Measurements from ENCODE around the gene C5orf15. TPM values are rescaled to one million over a fixed set of nuclear protein-coding genes. Genes with fewer than 3 reads are reported as not detected.

C5orf15 gene
- total and polyA plus RNA-seq, 9 of the 15 experiments (the other 6 are each of a cell fraction or from before 2014, with no cell fraction given): 23.3 to 50.7 (median 35.5) TPM

DNA sequence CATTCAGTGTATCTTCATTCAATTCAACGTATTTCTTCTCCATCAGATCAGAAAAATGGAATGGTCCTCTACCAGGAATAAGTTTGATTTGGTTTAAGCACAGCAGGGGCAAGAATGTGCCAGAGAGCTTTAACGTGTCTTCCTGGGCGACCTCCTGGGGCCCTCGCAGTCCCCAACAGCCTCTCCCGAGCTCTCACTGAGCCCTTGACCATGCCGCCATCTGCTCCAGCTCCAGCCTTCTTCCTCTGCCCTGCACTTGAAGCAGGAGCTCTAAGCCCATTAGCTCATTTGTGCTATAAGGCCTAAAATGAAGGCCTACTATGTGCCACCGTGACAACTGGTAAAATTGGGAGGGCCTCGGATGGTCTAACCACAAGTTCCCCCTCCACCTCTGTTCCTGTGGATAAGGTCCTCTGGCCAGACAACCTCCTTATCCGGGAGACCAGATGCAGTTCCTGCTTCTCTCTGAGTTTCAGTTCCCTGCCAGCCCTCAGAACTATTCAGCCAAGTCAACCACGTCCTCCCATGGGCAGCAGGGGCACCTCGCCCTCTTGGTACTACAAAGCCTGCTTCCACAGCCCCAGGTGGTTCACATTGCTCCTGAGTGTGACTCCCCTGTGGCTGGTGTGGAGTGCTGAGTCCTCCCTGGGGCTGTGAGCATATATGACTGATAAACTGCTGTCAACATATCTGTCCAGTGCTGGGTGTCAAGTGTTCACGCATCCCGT is 35.8 kb downstream of the C5orf15 start (continued):
- TF ChIP-seq, protein P1, sequence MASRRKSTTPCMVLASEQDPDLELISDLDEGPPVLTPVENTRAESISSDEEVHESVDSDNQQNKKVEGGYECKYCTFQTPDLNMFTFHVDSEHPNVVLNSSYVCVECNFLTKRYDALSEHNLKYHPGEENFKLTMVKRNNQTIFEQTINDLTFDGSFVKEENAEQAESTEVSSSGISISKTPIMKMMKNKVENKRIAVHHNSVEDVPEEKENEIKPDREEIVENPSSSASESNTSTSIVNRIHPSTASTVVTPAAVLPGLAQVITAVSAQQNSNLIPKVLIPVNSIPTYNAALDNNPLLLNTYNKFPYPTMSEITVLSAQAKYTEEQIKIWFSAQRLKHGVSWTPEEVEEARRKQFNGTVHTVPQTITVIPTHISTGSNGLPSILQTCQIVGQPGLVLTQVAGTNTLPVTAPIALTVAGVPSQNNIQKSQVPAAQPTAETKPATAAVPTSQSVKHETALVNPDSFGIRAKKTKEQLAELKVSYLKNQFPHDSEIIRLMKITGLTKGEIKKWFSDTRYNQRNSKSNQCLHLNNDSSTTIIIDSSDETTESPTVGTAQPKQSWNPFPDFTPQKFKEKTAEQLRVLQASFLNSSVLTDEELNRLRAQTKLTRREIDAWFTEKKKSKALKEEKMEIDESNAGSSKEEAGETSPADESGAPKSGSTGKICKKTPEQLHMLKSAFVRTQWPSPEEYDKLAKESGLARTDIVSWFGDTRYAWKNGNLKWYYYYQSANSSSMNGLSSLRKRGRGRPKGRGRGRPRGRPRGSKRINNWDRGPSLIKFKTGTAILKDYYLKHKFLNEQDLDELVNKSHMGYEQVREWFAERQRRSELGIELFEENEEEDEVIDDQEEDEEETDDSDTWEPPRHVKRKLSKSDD (conservative IDR thresholded peaks at IDR 0.05; ENCODE audit: low read length): no peak
- TF ChIP-seq SMARCA5 (IDR thresholded peaks at IDR 0.05): no peak
- TF ChIP-seq ZKSCAN1 (IDR thresholded peaks at IDR 0.05; ENCODE audit: low read depth, low read length): peak; percentile 100
- TF ChIP-seq TBL1XR1 (IDR thresholded peaks at IDR 0.05; ENCODE audit: low read length in 2 of 2): peak; percentile 73 to 84; a peak in 3 of 4 replicates
- TF ChIP-seq TAL1 (IDR thresholded peaks at IDR 0.05): peak; percentile 97
- TF ChIP-seq ZNF644 (tag; IDR thresholded peaks at IDR 0.05; ENCODE audit: low read depth): no peak
- no peak for TF ChIP-seq NFATC3 (IDR thresholded peaks at IDR 0.05)
- no peak for TF ChIP-seq KHSRP (IDR thresholded peaks at IDR 0.05)
- TF ChIP-seq ZNF41 (CRISPR knock-in tag; conservative IDR thresholded peaks at IDR 0.05): 0 out of 2 replicates have a peak, but pooled peaks have one; percentile 14
- TF ChIP-seq SIRT6 (IDR thresholded peaks at IDR 0.05; ENCODE audit: low read depth, low read length): no peak
- no peak for TF ChIP-seq MAFK (IDR thresholded peaks at IDR 0.05; ENCODE audit: low read length)
- TF ChIP-seq, protein P2, sequence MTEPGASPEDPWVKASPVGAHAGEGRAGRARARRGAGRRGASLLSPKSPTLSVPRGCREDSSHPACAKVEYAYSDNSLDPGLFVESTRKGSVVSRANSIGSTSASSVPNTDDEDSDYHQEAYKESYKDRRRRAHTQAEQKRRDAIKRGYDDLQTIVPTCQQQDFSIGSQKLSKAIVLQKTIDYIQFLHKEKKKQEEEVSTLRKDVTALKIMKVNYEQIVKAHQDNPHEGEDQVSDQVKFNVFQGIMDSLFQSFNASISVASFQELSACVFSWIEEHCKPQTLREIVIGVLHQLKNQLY (CRISPR knock-in tag; conservative IDR thresholded peaks at IDR 0.05): no peak
- TF ChIP-seq, protein P3, sequence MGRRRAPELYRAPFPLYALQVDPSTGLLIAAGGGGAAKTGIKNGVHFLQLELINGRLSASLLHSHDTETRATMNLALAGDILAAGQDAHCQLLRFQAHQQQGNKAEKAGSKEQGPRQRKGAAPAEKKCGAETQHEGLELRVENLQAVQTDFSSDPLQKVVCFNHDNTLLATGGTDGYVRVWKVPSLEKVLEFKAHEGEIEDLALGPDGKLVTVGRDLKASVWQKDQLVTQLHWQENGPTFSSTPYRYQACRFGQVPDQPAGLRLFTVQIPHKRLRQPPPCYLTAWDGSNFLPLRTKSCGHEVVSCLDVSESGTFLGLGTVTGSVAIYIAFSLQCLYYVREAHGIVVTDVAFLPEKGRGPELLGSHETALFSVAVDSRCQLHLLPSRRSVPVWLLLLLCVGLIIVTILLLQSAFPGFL (CRISPR knock-in tag; IDR thresholded peaks at IDR 0.05): no peak
- TF ChIP-seq NFXL1 (CRISPR knock-in tag; IDR thresholded peaks at IDR 0.05): no peak
- TF ChIP-seq POLR2AphosphoS2 (IDR thresholded peaks at IDR 0.05; ENCODE audit: low read length): no peak
- TF ChIP-seq, protein P4, sequence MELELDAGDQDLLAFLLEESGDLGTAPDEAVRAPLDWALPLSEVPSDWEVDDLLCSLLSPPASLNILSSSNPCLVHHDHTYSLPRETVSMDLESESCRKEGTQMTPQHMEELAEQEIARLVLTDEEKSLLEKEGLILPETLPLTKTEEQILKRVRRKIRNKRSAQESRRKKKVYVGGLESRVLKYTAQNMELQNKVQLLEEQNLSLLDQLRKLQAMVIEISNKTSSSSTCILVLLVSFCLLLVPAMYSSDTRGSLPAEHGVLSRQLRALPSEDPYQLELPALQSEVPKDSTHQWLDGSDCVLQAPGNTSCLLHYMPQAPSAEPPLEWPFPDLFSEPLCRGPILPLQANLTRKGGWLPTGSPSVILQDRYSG (tag; conservative IDR thresholded peaks at IDR 0.05; ENCODE audit: low read depth): peak; percentile 79; the same call in 1 of the 2 replicates
- no peak for TF ChIP-seq ZNF197 (CRISPR knock-in tag; IDR thresholded peaks at IDR 0.05; ENCODE audit: low read depth)
- TF ChIP-seq PPARD (CRISPR knock-in tag; IDR thresholded peaks at IDR 0.05): no peak
- peak; percentile 97 for TF ChIP-seq SMARCA4 (IDR thresholded peaks at IDR 0.05)
- no peak for TF ChIP-seq HEY1 (CRISPR knock-in tag; IDR thresholded peaks at IDR 0.05; ENCODE audit: borderline replicate concordance)
- TF ChIP-seq, protein P5, sequence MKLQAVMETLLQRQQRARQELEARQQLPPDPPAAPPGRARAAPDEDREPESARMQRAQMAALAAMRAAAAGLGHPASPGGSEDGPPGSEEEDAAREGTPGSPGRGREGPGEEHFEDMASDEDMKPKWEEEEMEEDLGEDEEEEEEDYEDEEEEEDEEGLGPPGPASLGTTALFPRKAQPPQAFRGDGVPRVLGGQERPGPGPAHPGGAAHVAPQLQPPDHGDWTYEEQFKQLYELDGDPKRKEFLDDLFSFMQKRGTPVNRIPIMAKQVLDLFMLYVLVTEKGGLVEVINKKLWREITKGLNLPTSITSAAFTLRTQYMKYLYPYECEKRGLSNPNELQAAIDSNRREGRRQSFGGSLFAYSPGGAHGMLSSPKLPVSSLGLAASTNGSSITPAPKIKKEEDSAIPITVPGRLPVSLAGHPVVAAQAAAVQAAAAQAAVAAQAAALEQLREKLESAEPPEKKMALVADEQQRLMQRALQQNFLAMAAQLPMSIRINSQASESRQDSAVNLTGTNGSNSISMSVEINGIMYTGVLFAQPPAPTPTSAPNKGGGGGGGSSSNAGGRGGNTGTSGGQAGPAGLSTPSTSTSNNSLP (IDR thresholded peaks at IDR 0.05; ENCODE audit: borderline replicate concordance, low read depth, low read length): no peak

Data from K562 (cell line).